Mesenchymal stem cell (in vitro differentiated cells and primary cell): ENCODE measurements around the gene SOCS3. TPM values are rescaled to one million over a fixed set of nuclear protein-coding genes. Genes with fewer than 3 reads are reported as not detected.
A peak's percentile ranks its signal among the peaks of the same experiment; 100 is the strongest.

ENCODE experiments used
- DNase-seq: peaks from one replicate; pipeline ENCODE4 v3.0.0-alpha.2; 2013
- H2AFZ ChIP-seq: one replicate; pipeline ENCODE4 v1.6.1; 2013; ENCODE audit warnings: low read depth, mild to moderate bottlenecking, control low read depth, inconsistent platforms, low read length, moderate library complexity
- H2AK5ac ChIP-seq: 2 replicates; pipeline ENCODE4 v1.6.1; 2013; ENCODE audit warnings: low read length, moderate library complexity, mild to moderate bottlenecking, inconsistent platforms; ENCODE audit not compliant: severe bottlenecking
- H2BK120ac ChIP-seq: one replicate; pipeline ENCODE4 v1.6.1; 2013; ENCODE audit warnings: low read depth, mild to moderate bottlenecking, inconsistent platforms, low read length, moderate library complexity
- H2BK12ac ChIP-seq, 2 experiments: one replicate each; pipeline ENCODE4 v1.6.1; 2013; ENCODE audit warnings: inconsistent platforms in 2 of 2, low read length in 2 of 2, mild to moderate bottlenecking in 2 of 2, moderate library complexity in 2 of 2, control low read depth in 1 of 2
- H2BK15ac ChIP-seq: one replicate; pipeline ENCODE4 v1.6.1; 2013; ENCODE audit warnings: mild to moderate bottlenecking, low read depth, inconsistent platforms; ENCODE audit not compliant: poor library complexity, severe bottlenecking
- H2BK5ac ChIP-seq: 2 replicates; pipeline ENCODE4 v1.6.1; 2013; ENCODE audit warnings: low read depth, mild to moderate bottlenecking, low read length, control low read depth, inconsistent platforms; ENCODE audit not compliant: poor library complexity, severe bottlenecking
- H3K14ac ChIP-seq, 2 experiments: one replicate each; pipeline ENCODE4 v1.6.1; 2013; ENCODE audit warnings: inconsistent platforms in 2 of 2, low read length in 2 of 2, control low read depth in 1 of 2, mild to moderate bottlenecking in 1 of 2, moderate library complexity in 1 of 2
- H3K18ac ChIP-seq, 2 experiments: one replicate each; pipeline ENCODE4 v1.6.1; 2013; ENCODE audit warnings: inconsistent platforms in 2 of 2, low read length in 2 of 2, control low read depth in 1 of 2, low read depth in 1 of 2, mild to moderate bottlenecking in 1 of 2
- H3K23ac ChIP-seq, 2 experiments: one replicate each; pipeline ENCODE4 v1.6.1; 2013; ENCODE audit warnings: inconsistent platforms in 2 of 2, low read length in 2 of 2, mild to moderate bottlenecking in 2 of 2, moderate library complexity in 2 of 2, control low read depth in 1 of 2
- H3K27ac ChIP-seq: 2 replicates; pipeline ENCODE4 v1.5.1; 2013; ENCODE audit warnings: mild to moderate bottlenecking, moderate library complexity, low read length, control low read depth, inconsistent platforms; ENCODE audit not compliant: poor library complexity, severe bottlenecking
- H3K27me3 ChIP-seq, 2 experiments: 2 replicates each; pipeline versions ENCODE4 v1.6.1 to v1.7.0; 2013; ENCODE audit warnings: low read length in 2 of 2, mild to moderate bottlenecking in 2 of 2, moderate library complexity in 2 of 2, control low read depth in 1 of 2, inconsistent platforms in 1 of 2; ENCODE audit not compliant: control insufficient read depth in 1 of 2, insufficient read depth in 1 of 2
- H3K36me3 ChIP-seq, 2 experiments: 2 replicates each; pipeline versions ENCODE4 v1.6.1 to v1.7.0; 2013; ENCODE audit warnings: low read length in 2 of 2, control low read depth in 1 of 2, inconsistent platforms in 1 of 2, low read depth in 1 of 2, mild to moderate bottlenecking in 1 of 2; ENCODE audit not compliant: insufficient read depth in 2 of 2, control insufficient read depth in 1 of 2
- H3K4ac ChIP-seq, 2 experiments: one replicate each; pipeline ENCODE4 v1.6.1; 2013; ENCODE audit warnings: inconsistent platforms in 2 of 2, low read length in 2 of 2, mild to moderate bottlenecking in 2 of 2, moderate library complexity in 2 of 2, control low read depth in 1 of 2, low read depth in 1 of 2
- H3K4me1 ChIP-seq: 2 replicates; pipeline ENCODE4 v1.6.1; 2013; ENCODE audit warnings: low read depth, low read length, control low read depth; ENCODE audit not compliant: control insufficient read depth, insufficient read depth
- H3K4me2 ChIP-seq: 2 replicates; pipeline ENCODE4 v1.6.1; 2013; ENCODE audit warnings: low read length, mild to moderate bottlenecking, inconsistent platforms; ENCODE audit not compliant: poor library complexity, severe bottlenecking
- H3K4me3 ChIP-seq, 2 experiments: 2 replicates each; pipeline versions ENCODE4 v1.5.1 to v1.7.0; 2013; ENCODE audit warnings: low read length in 2 of 2, mild to moderate bottlenecking in 2 of 2, control low read depth in 1 of 2, low read depth in 1 of 2; ENCODE audit not compliant: insufficient read depth in 1 of 2
- H3K79me1 ChIP-seq: replicated peaks from 2 replicates; pipeline ENCODE4 v1.6.1; 2013; ENCODE audit warnings: mild to moderate bottlenecking, control low read depth, low read length, inconsistent platforms; ENCODE audit not compliant: poor library complexity, severe bottlenecking
- H3K9ac ChIP-seq: 2 replicates; pipeline ENCODE4 v1.7.0; 2013; ENCODE audit warnings: mild to moderate bottlenecking, low read length, moderate library complexity
- H3K9me3 ChIP-seq: 2 replicates; pipeline ENCODE4 v1.7.0; 2013; ENCODE audit warnings: mild to moderate bottlenecking, low read length; ENCODE audit not compliant: control insufficient read depth
- H4K8ac ChIP-seq: one replicate; pipeline ENCODE4 v1.6.1; 2013; ENCODE audit warnings: inconsistent platforms, mild to moderate bottlenecking, low read length, moderate library complexity
- H4K91ac ChIP-seq: one replicate; pipeline ENCODE4 v1.6.1; 2013; ENCODE audit warnings: mild to moderate bottlenecking, low read length, inconsistent platforms
- WGBS: methylation state at CpG from one replicate; pipeline ENCODE4 v1.1.7; 2013; ENCODE audit warnings: mixed read lengths; 5-methylcytosine and 5-hydroxymethylcytosine counted together
- small RNA-seq: library from polyadenylated mRNA; stranded (forward); fragments of <200 nt; extraction: miRNeasy Mini kit (QIAGEN cat#:217004); gene quantifications from one replicate; pipeline ENCODE3, GENCODE V24; 2013; ENCODE audit warnings: low read depth

The SOCS3 gene

GRCh38 chr17:78306913-78307312 lies 53.0 kb downstream of the SOCS3 start:
- Histone ChIP-seq H4K91ac (no peak overlapping the region), H3K27ac (no peak overlapping the region), H3K4me2 (no peak overlapping the region), H3K9me3 (no peaks in the 10 kb centered on the region), H3K4me3 (no peak overlapping the region), H3K23ac (no peak overlapping the region), H2AFZ (no peak overlapping the region), H2BK120ac (no peak overlapping the region), H4K8ac (no peak overlapping the region), H3K27me3 (no peaks in the 10 kb centered on the region), H3K14ac (no peak overlapping the region), H3K4me1 (peaks cover 2% of the 10 kb centered on the region), H3K18ac (no peak overlapping the region), H2BK5ac (no peak overlapping the region), H2BK12ac (peak overlapping the region in 1 of 2 experiments; percentile 18), H3K4ac (no peak overlapping the region), H2AK5ac (no peak overlapping the region), H3K79me1 (no peaks in the 10 kb centered on the region), H3K9ac (no peak overlapping the region), H2BK15ac (no peak overlapping the region), H3K36me3 (no peaks in the 10 kb centered on the region)
- WGBS, result 97% methylated on average over 1 of the region's 1 CpG
- peak; percentile 5 for DNase-seq

Small RNA genes within 50 kb of the gene (small RNA-seq; reads per million reads assigned to genes)
- gene RF00415 (not detected), gene RN7SL236P (not detected)
